WTC11 (cell line): Measurements from ENCODE around the gene COX8C. TPM values are rescaled to one million over a fixed set of nuclear protein-coding genes. Genes with fewer than 3 reads are reported as not detected.

Source experiments
- ATAC-seq: fragments of 200-7000 bp; cut with Tn5 transposase; 2 replicates; pipeline ENCODE4 v1.10.0; 2021; ENCODE audit warnings: mild to moderate bottlenecking, moderate library complexity
- CTCF ChIA-PET: fragments of 300-600 bp; sonication (Branson Sonifier 250); formaldehyde crosslinking; loops from one replicate; lab custom pipeline; 2021; ENCODE audit warnings: antibody characterized with exemption; lab: Charles Lee
- POLR2A ChIA-PET: fragments of 350-600 bp; sonication (Branson Sonifier 250); formaldehyde crosslinking; loops from one replicate; lab custom pipeline; 2021; ENCODE audit warnings: antibody characterized with exemption; lab: Charles Lee
- DNase-seq: peaks from one replicate; pipeline ENCODE4 v3.0.0; 2021; ENCODE audit warnings: low spot score
- H3K27ac Mint-ChIP-seq: 2 replicates; pipeline ENCODE4 v1.8.0; 2021; ENCODE audit warnings: mixed read lengths
- H3K27me3 Mint-ChIP-seq: 2 replicates; pipeline ENCODE4 v1.8.0; 2021; ENCODE audit warnings: low read depth, mild to moderate bottlenecking, moderate library complexity, mixed read lengths
- H3K36me3 Mint-ChIP-seq: 2 replicates; pipeline ENCODE4 v1.8.0; 2021; ENCODE audit warnings: mixed read lengths
- H3K4me1 Mint-ChIP-seq: 2 replicates; pipeline ENCODE4 v1.8.0; 2022; ENCODE audit warnings: mixed read lengths
- H3K4me3 Mint-ChIP-seq: 2 replicates; pipeline ENCODE4 v1.8.0; 2021; ENCODE audit warnings: mild to moderate bottlenecking, moderate library complexity, mixed read lengths
- H3K9me3 Mint-ChIP-seq: 2 replicates; pipeline ENCODE4 v1.8.0; 2021; ENCODE audit warnings: mixed read lengths
- ATF1 ChIP-seq: sonication (generic); formaldehyde crosslinking; IDR thresholded peaks from 2 replicates; pipeline ENCODE4 v1.8.1; 2023; ENCODE audit warnings: mild to moderate bottlenecking, moderate library complexity, missing genetic modification reagents
- CREB1 ChIP-seq: sonication (generic); formaldehyde crosslinking; IDR thresholded peaks from 2 replicates; pipeline ENCODE4 v1.8.0; 2023; ENCODE audit warnings: mild to moderate bottlenecking, missing genetic modification reagents
- FOXK1 ChIP-seq: sonication (generic); formaldehyde crosslinking; IDR thresholded peaks from 2 replicates; pipeline ENCODE4 v1.8.0; 2022; ENCODE audit warnings: mild to moderate bottlenecking, moderate library complexity, missing genetic modification reagents
- GRHL2 ChIP-seq: fragments of 250-450 bp; sonication (Bioruptor Pico); IDR thresholded peaks from 2 replicates; pipeline ENCODE4 v1.8.0; 2022; ENCODE audit warnings: mild to moderate bottlenecking, moderate library complexity; ENCODE audit not compliant: insufficient replicate concordance, severe bottlenecking
- MXD4 ChIP-seq: fragments of 250-450 bp; sonication (Bioruptor Pico); IDR thresholded peaks from 2 replicates; pipeline ENCODE4 v1.8.0; 2021; ENCODE audit warnings: mild to moderate bottlenecking, moderate library complexity, borderline replicate concordance
- NFYB ChIP-seq: sonication (generic); formaldehyde crosslinking; conservative IDR thresholded peaks from 2 replicates; pipeline ENCODE4 v1.8.0; 2022; ENCODE audit warnings: low read depth, missing genetic modification reagents
- NR1H2 ChIP-seq: sonication (generic); formaldehyde crosslinking; IDR thresholded peaks from 2 replicates; pipeline ENCODE4 v1.9.0; 2021; ENCODE audit warnings: mild to moderate bottlenecking, moderate library complexity, missing genetic modification reagents
- NR2C2 ChIP-seq: sonication (generic); formaldehyde crosslinking; IDR thresholded peaks from 2 replicates; pipeline ENCODE4 v1.8.0; 2022; ENCODE audit warnings: mild to moderate bottlenecking, missing genetic modification reagents
- RELA ChIP-seq: sonication (generic); formaldehyde crosslinking; IDR thresholded peaks from 2 replicates; pipeline ENCODE4 v1.8.1; 2022; ENCODE audit warnings: missing genetic modification reagents, mild to moderate bottlenecking, borderline replicate concordance
- SMAD3 ChIP-seq: sonication (generic); formaldehyde crosslinking; IDR thresholded peaks from 2 replicates; pipeline ENCODE4 v1.8.0; 2022; ENCODE audit warnings: missing genetic modification reagents, mild to moderate bottlenecking, borderline replicate concordance
- TCF7 ChIP-seq: sonication (generic); formaldehyde crosslinking; IDR thresholded peaks from 2 replicates; pipeline ENCODE4 v1.8.0; 2022; ENCODE audit warnings: mild to moderate bottlenecking, low read depth, missing genetic modification reagents, moderate library complexity
- TP53 ChIP-seq: sonication (generic); formaldehyde crosslinking; IDR thresholded peaks from 2 replicates; pipeline ENCODE4 v1.8.1; 2023; ENCODE audit warnings: mild to moderate bottlenecking, missing genetic modification reagents
- ZBTB21 ChIP-seq: sonication (generic); formaldehyde crosslinking; IDR thresholded peaks from 2 replicates; pipeline ENCODE4 v1.8.1; 2023; ENCODE audit warnings: mild to moderate bottlenecking, missing genetic modification reagents, borderline replicate concordance
- ZNF219 ChIP-seq: sonication (generic); formaldehyde crosslinking; IDR thresholded peaks from 2 replicates; pipeline ENCODE4 v1.8.0; 2023; ENCODE audit warnings: missing genetic modification reagents, mild to moderate bottlenecking, borderline replicate concordance
- total RNA-seq: library from RNA; stranded (reverse); gene quantifications from 3 replicates; pipeline ENCODE4 v1.2.3, GENCODE V29; 2021
- TF ChIP-seq, protein P1 (sequence below): sonication (generic); formaldehyde crosslinking; conservative IDR thresholded peaks from 2 replicates; pipeline ENCODE4 v1.8.1; 2022; ENCODE audit warnings: mild to moderate bottlenecking, missing genetic modification reagents
- TF ChIP-seq, protein P2 (sequence below): fragments of 250-450 bp; sonication (Bioruptor Pico); IDR thresholded peaks from 2 replicates; pipeline ENCODE4 v1.9.0; 2021; ENCODE audit warnings: mild to moderate bottlenecking
- TF ChIP-seq, protein P3 (sequence below): sonication (generic); formaldehyde crosslinking; IDR thresholded peaks from 2 replicates; pipeline ENCODE4 v1.8.1; 2022; ENCODE audit warnings: low read depth, missing genetic modification reagents, borderline replicate concordance
- TF ChIP-seq, protein P4 (sequence below): sonication (generic); formaldehyde crosslinking; IDR thresholded peaks from 2 replicates; pipeline ENCODE4 v1.8.1; 2023; ENCODE audit warnings: mild to moderate bottlenecking, moderate library complexity, missing genetic modification reagents
- TF ChIP-seq, protein P5 (sequence below): sonication (generic); formaldehyde crosslinking; IDR thresholded peaks from 2 replicates; pipeline ENCODE4 v1.8.0; 2022; ENCODE audit warnings: mild to moderate bottlenecking, missing genetic modification reagents
- TF ChIP-seq, protein P6 (sequence below): sonication (generic); formaldehyde crosslinking; IDR thresholded peaks from 2 replicates; pipeline ENCODE4 v1.8.1; 2022; ENCODE audit warnings: low read depth, mild to moderate bottlenecking, moderate library complexity, missing genetic modification reagents, borderline replicate concordance
- TF ChIP-seq, protein P7 (sequence below): sonication (generic); formaldehyde crosslinking; IDR thresholded peaks from 2 replicates; pipeline ENCODE4 v1.8.1; 2023; ENCODE audit warnings: mild to moderate bottlenecking, missing genetic modification reagents, moderate library complexity
- TF ChIP-seq, protein P8 (sequence below): sonication (generic); formaldehyde crosslinking; IDR thresholded peaks from 2 replicates; pipeline ENCODE4 v1.8.1; 2022; ENCODE audit warnings: missing genetic modification reagents, borderline replicate concordance
- TF ChIP-seq, protein P9 (sequence below): fragments of 250-450 bp; sonication (Bioruptor Pico); IDR thresholded peaks from 2 replicates; pipeline ENCODE4 v1.9.0; 2021; ENCODE audit warnings: moderate library complexity, mild to moderate bottlenecking, inconsistent platforms, borderline replicate concordance

The COX8C gene
- total RNA-seq, 1 experiment from 2014 or later: not detected

DNA sequence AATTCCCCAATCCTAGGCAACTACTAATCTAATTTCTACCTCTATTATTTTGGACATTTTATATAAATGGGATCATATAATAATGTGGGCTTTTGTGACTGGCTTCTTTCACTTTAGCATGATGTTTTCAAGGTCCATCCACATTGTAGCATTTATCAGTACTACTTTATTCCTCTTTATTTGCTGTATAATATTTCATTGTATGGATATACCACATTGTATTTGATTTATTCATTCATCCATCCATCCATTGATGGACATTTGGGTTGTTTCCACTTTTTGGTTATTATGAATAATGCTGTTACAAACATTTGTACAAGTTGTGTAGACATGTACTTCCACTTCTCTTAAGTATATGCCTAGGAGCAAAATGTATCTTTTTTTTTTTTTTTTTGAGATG is 31.4 kb upstream of the COX8C start:
- no peak for ATAC-seq
- Mint-ChIP-seq H3K27ac (no peak overlapping the region), H3K36me3 (0 out of 2 replicates have a peak, but pooled peaks cover 3% of the 10 kb centered on the region), H3K4me1 (peaks cover 28% of the 10 kb centered on the region), H3K27me3 (no peaks in the 10 kb centered on the region), H3K9me3 (peaks cover 5% of the 10 kb centered on the region), H3K4me3 (no peak overlapping the region)
- TF ChIP-seq RELA (CRISPR knock-in tag) (no peak), CREB1 (CRISPR knock-in tag) (no peak), NR2C2 (CRISPR knock-in tag) (no peak), SMAD3 (no peak), GRHL2 (no peak), TP53 (CRISPR knock-in tag) (no peak), NFYB (CRISPR knock-in tag) (no peak), FOXK1 (CRISPR knock-in tag) (no peak), ZBTB21 (CRISPR knock-in tag) (no peak), NR1H2 (CRISPR knock-in tag) (no peak), ZNF219 (CRISPR knock-in tag) (no peak)
- TF ChIP-seq, protein P1, sequence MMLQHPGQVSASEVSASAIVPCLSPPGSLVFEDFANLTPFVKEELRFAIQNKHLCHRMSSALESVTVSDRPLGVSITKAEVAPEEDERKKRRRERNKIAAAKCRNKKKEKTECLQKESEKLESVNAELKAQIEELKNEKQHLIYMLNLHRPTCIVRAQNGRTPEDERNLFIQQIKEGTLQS: no peak
- TF ChIP-seq, protein P2, sequence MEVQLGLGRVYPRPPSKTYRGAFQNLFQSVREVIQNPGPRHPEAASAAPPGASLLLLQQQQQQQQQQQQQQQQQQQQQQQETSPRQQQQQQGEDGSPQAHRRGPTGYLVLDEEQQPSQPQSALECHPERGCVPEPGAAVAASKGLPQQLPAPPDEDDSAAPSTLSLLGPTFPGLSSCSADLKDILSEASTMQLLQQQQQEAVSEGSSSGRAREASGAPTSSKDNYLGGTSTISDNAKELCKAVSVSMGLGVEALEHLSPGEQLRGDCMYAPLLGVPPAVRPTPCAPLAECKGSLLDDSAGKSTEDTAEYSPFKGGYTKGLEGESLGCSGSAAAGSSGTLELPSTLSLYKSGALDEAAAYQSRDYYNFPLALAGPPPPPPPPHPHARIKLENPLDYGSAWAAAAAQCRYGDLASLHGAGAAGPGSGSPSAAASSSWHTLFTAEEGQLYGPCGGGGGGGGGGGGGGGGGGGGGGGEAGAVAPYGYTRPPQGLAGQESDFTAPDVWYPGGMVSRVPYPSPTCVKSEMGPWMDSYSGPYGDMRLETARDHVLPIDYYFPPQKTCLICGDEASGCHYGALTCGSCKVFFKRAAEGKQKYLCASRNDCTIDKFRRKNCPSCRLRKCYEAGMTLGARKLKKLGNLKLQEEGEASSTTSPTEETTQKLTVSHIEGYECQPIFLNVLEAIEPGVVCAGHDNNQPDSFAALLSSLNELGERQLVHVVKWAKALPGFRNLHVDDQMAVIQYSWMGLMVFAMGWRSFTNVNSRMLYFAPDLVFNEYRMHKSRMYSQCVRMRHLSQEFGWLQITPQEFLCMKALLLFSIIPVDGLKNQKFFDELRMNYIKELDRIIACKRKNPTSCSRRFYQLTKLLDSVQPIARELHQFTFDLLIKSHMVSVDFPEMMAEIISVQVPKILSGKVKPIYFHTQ: no peak
- TF ChIP-seq, protein P3, sequence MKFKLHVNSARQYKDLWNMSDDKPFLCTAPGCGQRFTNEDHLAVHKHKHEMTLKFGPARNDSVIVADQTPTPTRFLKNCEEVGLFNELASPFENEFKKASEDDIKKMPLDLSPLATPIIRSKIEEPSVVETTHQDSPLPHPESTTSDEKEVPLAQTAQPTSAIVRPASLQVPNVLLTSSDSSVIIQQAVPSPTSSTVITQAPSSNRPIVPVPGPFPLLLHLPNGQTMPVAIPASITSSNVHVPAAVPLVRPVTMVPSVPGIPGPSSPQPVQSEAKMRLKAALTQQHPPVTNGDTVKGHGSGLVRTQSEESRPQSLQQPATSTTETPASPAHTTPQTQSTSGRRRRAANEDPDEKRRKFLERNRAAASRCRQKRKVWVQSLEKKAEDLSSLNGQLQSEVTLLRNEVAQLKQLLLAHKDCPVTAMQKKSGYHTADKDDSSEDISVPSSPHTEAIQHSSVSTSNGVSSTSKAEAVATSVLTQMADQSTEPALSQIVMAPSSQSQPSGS (CRISPR knock-in tag): no peak
- TF ChIP-seq, protein P4, sequence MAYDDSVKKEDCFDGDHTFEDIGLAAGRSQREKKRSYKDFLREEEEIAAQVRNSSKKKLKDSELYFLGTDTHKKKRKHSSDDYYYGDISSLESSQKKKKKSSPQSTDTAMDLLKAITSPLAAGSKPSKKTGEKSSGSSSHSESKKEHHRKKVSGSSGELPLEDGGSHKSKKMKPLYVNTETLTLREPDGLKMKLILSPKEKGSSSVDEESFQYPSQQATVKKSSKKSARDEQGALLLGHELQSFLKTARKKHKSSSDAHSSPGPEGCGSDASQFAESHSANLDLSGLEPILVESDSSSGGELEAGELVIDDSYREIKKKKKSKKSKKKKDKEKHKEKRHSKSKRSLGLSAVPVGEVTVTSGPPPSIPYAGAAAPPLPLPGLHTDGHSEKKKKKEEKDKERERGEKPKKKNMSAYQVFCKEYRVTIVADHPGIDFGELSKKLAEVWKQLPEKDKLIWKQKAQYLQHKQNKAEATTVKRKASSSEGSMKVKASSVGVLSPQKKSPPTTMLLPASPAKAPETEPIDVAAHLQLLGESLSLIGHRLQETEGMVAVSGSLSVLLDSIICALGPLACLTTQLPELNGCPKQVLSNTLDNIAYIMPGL: no peak
- TF ChIP-seq, protein P5, sequence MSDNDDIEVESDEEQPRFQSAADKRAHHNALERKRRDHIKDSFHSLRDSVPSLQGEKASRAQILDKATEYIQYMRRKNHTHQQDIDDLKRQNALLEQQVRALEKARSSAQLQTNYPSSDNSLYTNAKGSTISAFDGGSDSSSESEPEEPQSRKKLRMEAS: no peak
- TF ChIP-seq, protein P6, sequence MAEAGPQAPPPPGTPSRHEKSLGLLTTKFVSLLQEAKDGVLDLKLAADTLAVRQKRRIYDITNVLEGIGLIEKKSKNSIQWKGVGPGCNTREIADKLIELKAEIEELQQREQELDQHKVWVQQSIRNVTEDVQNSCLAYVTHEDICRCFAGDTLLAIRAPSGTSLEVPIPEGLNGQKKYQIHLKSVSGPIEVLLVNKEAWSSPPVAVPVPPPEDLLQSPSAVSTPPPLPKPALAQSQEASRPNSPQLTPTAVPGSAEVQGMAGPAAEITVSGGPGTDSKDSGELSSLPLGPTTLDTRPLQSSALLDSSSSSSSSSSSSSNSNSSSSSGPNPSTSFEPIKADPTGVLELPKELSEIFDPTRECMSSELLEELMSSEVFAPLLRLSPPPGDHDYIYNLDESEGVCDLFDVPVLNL (CRISPR knock-in tag): no peak
- TF ChIP-seq, protein P7, sequence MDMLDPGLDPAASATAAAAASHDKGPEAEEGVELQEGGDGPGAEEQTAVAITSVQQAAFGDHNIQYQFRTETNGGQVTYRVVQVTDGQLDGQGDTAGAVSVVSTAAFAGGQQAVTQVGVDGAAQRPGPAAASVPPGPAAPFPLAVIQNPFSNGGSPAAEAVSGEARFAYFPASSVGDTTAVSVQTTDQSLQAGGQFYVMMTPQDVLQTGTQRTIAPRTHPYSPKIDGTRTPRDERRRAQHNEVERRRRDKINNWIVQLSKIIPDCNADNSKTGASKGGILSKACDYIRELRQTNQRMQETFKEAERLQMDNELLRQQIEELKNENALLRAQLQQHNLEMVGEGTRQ (CRISPR knock-in tag): no peak
- ChIA-PET CTCF (no interaction called here), POLR2A (no interaction called here)
- no peak for DNase-seq

DNA sequence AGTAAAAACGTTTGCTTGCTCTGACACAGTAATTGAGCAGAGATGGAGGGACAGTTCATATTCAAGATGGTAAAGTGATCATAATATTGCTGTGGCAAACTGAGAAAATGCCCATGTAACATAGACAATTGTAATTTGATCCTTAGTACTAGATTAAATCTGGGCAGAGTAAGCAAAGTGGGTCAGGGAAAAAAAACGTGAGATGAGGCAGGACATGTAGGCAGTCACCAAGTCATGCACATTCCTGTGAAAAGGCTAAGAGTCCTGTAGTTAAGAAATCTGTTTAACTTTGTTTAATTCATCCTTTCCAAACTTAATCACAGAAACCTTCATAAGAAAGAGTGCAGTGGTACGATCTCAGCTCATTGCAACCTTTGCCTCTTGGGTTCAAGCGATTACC is 30.3 kb upstream of the COX8C start:
- Mint-ChIP-seq H3K36me3 (0 out of 2 replicates have a peak, but pooled peaks cover 3% of the 10 kb centered on the region), H3K9me3 (peaks cover 5% of the 10 kb centered on the region), H3K4me3 (no peak overlapping the region), H3K27ac (no peak overlapping the region), H3K27me3 (no peaks in the 10 kb centered on the region), H3K4me1 (peaks cover 28% of the 10 kb centered on the region)
- POLR2A ChIA-PET: no interaction called here
- CTCF ChIA-PET: no interaction called here
- ATAC-seq (no peak), DNase-seq (no peak)
- no peak for TF ChIP-seq MXD4
- TF ChIP-seq, protein P8, sequence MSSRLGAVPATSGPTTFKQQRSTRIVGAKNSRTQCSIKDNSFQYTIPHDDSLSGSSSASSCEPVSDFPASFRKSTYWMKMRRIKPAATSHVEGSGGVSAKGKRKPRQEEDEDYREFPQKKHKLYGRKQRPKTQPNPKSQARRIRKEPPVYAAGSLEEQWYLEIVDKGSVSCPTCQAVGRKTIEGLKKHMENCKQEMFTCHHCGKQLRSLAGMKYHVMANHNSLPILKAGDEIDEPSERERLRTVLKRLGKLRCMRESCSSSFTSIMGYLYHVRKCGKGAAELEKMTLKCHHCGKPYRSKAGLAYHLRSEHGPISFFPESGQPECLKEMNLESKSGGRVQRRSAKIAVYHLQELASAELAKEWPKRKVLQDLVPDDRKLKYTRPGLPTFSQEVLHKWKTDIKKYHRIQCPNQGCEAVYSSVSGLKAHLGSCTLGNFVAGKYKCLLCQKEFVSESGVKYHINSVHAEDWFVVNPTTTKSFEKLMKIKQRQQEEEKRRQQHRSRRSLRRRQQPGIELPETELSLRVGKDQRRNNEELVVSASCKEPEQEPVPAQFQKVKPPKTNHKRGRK (CRISPR knock-in tag): no peak
- TF ChIP-seq, protein P9, sequence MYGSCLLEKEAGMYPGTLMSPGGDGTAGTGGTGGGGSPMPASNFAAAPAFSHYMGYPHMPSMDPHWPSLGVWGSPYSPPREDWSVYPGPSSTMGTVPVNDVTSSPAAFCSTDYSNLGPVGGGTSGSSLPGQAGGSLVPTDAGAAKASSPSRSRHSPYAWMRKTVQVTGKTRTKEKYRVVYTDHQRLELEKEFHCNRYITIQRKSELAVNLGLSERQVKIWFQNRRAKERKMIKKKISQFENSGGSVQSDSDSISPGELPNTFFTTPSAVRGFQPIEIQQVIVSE (CRISPR knock-in tag): no peak
- TF ChIP-seq ATF1: no peak
- no peak for TF ChIP-seq TCF7 (CRISPR knock-in tag)
